Measurements from ENCODE around the gene NECTIN1.

The NECTIN1 gene

DNA sequence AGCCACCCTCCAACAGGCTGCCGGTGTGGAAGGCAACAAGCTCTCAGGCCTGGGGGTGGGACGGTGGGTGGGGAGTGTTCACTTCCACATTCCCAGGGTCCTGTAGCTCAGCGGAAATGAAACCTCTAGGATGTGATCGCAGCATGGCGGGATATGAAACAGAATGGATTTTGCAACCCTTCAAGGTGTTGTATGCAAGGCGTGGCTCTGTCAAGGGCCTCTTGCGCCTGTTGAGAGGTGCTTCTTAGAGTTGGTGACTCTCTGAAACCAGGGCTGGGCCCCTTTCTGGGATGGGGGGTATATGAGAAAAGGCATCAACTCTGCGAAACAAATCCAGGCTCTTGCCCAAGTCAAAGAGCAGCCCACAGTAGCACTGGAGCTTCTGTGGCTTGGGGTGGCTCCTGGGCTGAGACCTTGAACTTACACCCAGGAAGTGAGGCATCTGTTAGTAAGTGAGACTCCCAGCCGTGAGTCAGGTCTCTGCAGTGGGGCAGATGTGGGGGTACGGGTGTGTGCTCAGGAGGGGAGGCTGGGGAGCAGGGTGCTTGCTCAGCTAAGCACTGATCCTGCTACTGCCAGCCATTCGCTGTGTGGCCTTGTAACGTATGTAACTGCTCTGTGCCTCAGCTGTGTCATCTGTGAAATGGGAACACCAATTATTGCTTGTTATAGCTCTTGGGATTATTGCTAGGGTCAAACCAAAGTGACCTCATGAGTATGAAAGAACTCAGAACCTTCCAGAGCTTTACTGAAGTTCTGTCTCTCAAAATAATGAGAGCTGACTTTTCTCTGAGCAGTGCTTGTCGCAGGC is 28.3 kb downstream of the NECTIN1 start:
- no peak overlapping the region for H3K27ac ChIP-seq

DNA sequence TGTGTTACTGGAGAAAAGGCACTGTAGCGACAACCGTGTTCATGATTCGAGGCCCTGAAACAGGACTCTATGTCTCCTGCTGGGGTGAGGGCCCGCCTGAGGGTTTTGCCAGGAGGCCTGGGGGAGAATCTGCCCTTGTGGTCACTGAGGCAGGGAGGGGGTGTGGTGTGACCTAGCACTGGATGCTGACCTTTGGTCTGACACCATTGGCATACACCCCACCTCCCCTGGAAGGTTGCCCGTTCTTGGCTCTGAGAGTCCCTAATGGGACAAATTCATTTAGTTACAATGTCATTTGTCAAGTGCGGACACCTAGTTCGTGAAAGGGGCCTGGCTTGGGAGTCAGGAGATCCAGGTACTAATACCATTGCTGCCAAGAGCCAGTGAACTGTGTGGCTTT is 29.0 kb downstream of the NECTIN1 start:
- peak overlapping the region; percentile 32 to 47 for H3K27ac ChIP-seq
- no peak for DNase-seq (ENCODE audit: low spot score)
- H3K4me3 ChIP-seq = no peak overlapping the region
- TF ChIP-seq CTCF (IDR thresholded peaks at IDR 0.05) = no peak

More for the DNA sequence above, 28.3 kb downstream of the NECTIN1 start:
- DNase-seq (ENCODE audit: low spot score) = no peak
- H3K4me3 ChIP-seq = no peak overlapping the region
- no peak for TF ChIP-seq CTCF (IDR thresholded peaks at IDR 0.05)

DNA sequence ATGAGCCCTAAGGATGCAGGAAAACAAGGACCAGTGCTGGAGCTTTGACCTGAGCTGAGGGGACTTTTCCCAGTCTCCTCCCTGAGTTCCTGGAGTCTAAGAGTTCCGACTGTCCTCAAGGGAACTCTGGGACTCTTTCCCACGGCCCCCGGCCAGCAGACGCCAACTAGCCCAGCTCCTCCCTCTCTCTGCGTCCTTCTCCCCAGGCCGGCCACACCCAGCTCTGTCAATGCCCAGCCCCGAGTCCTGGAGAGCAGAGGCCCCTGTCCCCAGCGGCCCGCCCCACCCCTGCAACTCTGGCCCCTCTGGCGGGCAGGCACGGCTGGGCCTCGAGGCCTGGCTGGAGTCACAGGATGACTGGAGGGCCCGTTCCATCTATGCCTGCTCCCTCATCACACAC is 29.8 kb downstream of the NECTIN1 start:
- Histone ChIP-seq H3K4me3 (no peak overlapping the region), H3K27ac (peak overlapping the region; percentile 32 to 47)
- peak; percentile 78 for DNase-seq (ENCODE audit: low spot score)
- TF ChIP-seq CTCF (IDR thresholded peaks at IDR 0.05) = no peak

GRCh38 chr11:119697882-119698281 is 31.1 kb downstream of the NECTIN1 start:
- Histone ChIP-seq H3K27ac (no peak overlapping the region), H3K4me3 (no peak overlapping the region)
- no peak for TF ChIP-seq CTCF (IDR thresholded peaks at IDR 0.05)
- no peak for DNase-seq (ENCODE audit: low spot score)

GRCh38 chr11:119697445-119697844 is 31.6 kb downstream of the NECTIN1 start:
- Histone ChIP-seq H3K27ac (no peak overlapping the region), H3K4me3 (no peak overlapping the region)
- no peak for TF ChIP-seq CTCF (IDR thresholded peaks at IDR 0.05)
- no peak for DNase-seq (ENCODE audit: low spot score)

DNA sequence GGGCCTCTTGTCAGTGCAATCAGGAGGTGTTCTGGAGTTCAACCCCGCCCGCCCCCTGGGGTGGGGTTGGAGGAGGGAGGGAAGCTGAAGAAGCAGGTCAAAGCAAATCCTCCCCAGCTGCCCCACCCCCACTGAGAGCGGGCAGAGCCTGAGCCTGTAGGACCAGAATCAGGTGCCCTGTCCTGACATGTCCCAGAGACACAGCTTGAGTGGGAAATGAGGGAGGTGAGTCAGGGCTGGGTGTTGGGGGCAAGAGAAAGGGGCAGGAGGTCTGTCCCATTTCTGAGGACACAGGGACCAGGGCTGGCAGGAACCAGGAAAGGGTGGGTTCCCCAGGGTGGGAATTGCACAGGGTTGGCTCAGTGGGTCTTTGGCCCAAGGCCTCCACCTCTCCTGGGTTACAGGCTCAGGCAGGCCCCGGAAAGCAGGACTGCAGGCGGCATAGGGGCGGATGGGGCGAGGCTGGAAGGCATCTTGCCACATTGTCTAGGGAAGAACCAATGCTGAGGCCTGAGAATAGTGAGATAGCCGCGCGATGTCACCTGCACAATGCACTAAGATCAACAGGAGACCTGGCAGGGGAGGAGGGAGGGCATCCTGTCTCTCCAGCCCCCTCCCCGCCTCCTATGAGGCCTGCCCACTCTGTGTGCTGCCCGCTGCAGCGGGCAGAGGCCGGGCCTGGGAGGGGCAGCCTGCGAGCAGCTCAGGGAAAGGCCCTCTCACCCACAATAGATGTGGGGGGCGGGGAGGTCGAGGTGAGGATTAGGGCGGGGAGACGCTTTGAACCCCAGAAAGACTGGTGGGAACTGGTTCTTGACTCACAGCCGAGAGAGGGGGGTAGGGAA is 32.4 kb downstream of the NECTIN1 start:
- Histone ChIP-seq H3K4me3 (no peak overlapping the region), H3K27ac (no peak overlapping the region)
- no peak for DNase-seq (ENCODE audit: low spot score)
- TF ChIP-seq CTCF (IDR thresholded peaks at IDR 0.05) = no peak

All from coronary artery (tissue), 2 donors.